ENCODE measurements around the gene EEF2KMT.

DNA sequence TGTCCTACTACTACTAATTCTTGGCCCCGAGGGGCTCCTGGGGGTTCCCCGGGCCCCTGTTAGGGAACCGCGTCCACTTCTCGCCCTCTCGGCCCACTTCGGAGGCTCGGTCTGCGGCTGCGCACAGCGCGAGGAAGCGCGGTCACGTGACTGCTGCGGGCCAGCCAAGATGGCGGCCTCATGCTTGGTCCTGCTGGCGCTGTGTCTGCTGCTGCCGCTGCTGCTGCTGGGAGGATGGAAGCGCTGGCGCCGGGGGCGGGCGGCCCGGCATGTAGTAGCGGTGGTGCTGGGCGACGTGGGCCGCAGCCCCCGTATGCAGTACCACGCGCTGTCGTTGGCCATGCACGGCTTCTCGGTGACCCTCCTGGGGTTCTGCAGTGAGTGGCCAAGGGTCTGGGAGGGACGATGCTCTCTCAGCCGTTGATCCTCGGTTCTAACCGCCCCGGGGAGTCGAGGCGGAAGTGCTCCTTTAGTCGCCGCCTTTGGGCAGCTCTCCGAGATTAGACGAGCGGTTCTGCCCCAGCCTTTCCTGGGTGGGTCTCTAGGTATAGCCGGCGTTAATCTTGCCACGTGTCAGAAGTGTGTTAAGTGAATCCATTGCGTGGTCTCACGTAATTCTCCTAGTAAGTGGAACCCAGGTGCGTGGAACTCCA, 25.8 kb downstream of the EEF2KMT start, which contains the start of gene ALG1:
- TF ChIP-seq CHD2 (IDR thresholded peaks at IDR 0.05; ENCODE audit: low read length) (no peak), CTBP2 (IDR thresholded peaks at IDR 0.05; ENCODE audit: borderline replicate concordance, insufficient read depth, insufficient read length, low read length) (no peak), HDAC6 (IDR thresholded peaks at IDR 0.05; ENCODE audit: low read depth, low read length) (no peak), POLR2A (IDR thresholded peaks at IDR 0.05; ENCODE audit: control extremely low read depth in 1 of 2, low read depth in 2 of 2, low read length in 2 of 2) (peak; percentile 95 to 96), SIX5 (IDR thresholded peaks at IDR 0.05; ENCODE audit: low read depth, low read length) (no peak), BRCA1 (IDR thresholded peaks at IDR 0.05; ENCODE audit: low read depth, low read length) (no peak), RAD21 (IDR thresholded peaks at IDR 0.05 in 1 of 2, conservative IDR thresholded peaks at IDR 0.05 in 1 of 2; ENCODE audit: low read depth in 2 of 2, low read length in 2 of 2) (no peak)
- TF ChIP-seq, protein P1, sequence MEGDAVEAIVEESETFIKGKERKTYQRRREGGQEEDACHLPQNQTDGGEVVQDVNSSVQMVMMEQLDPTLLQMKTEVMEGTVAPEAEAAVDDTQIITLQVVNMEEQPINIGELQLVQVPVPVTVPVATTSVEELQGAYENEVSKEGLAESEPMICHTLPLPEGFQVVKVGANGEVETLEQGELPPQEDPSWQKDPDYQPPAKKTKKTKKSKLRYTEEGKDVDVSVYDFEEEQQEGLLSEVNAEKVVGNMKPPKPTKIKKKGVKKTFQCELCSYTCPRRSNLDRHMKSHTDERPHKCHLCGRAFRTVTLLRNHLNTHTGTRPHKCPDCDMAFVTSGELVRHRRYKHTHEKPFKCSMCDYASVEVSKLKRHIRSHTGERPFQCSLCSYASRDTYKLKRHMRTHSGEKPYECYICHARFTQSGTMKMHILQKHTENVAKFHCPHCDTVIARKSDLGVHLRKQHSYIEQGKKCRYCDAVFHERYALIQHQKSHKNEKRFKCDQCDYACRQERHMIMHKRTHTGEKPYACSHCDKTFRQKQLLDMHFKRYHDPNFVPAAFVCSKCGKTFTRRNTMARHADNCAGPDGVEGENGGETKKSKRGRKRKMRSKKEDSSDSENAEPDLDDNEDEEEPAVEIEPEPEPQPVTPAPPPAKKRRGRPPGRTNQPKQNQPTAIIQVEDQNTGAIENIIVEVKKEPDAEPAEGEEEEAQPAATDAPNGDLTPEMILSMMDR (IDR thresholded peaks at IDR 0.05; ENCODE audit: control extremely low read depth in 1 of 3, insufficient read depth in 1 of 3, low read depth in 1 of 3, low read length in 3 of 3): 0 out of 4 replicates have a peak, but pooled peaks of 1 of the 3 experiments have one; percentile 0

Measured in H1 (cell line).